CD8-positive, alpha-beta memory T cell (primary cell): ENCODE measurements around the gene CALB2. TPM values are rescaled to one million over a fixed set of nuclear protein-coding genes. Genes with fewer than 3 reads are reported as not detected.

ENCODE experiments used
- CTCF ChIA-PET: fragments of 350-600 bp; sonication (Branson Sonifier 250); formaldehyde crosslinking; loops from one replicate; lab custom pipeline; 2021; ENCODE audit warnings: antibody characterized with exemption; lab: Charles Lee
- POLR2A ChIA-PET: fragments of 350-600 bp; sonication (Branson Sonifier 250); formaldehyde crosslinking; loops from one replicate; lab custom pipeline; 2021; ENCODE audit warnings: antibody characterized with exemption; lab: Charles Lee
- DNase-seq, 5 donors: peaks; one replicate each; pipeline versions ENCODE4 v3.0.0 to v3.0.0-alpha.2; 2020 to 2022; ENCODE audit warnings: mixed read lengths in 1 of 5
- H3K27ac ChIP-seq: one replicate; pipeline ENCODE4 v1.7.0; 2013; ENCODE audit warnings: low read depth, mild to moderate bottlenecking, low read length, moderate library complexity
- H3K27me3 ChIP-seq: 2 replicates; pipeline ENCODE4 v1.7.0; 2013; ENCODE audit warnings: low read length, mild to moderate bottlenecking; ENCODE audit not compliant: insufficient read depth, poor library complexity, severe bottlenecking
- H3K36me3 ChIP-seq: 2 replicates; pipeline ENCODE4 v1.7.0; 2013; ENCODE audit warnings: mild to moderate bottlenecking, low read length, moderate library complexity; ENCODE audit not compliant: insufficient read depth
- H3K4me1 ChIP-seq: 2 replicates; pipeline ENCODE4 v1.7.0; 2013; ENCODE audit warnings: mild to moderate bottlenecking, low read length, moderate library complexity; ENCODE audit not compliant: insufficient read depth
- H3K4me3 ChIP-seq: 2 replicates; pipeline ENCODE4 v1.7.0; 2013; ENCODE audit warnings: mild to moderate bottlenecking, low read length
- H3K9me3 ChIP-seq: 2 replicates; pipeline ENCODE4 v1.7.0; 2013; ENCODE audit warnings: mild to moderate bottlenecking, low read length
- H3K27ac Mint-ChIP-seq, 8 donors: one replicate each; pipeline ENCODE4 v1.8.0; 2020 to 2021; ENCODE audit warnings: mixed read lengths in 8 of 8, mild to moderate bottlenecking in 6 of 8, inconsistent platforms in 3 of 8, moderate library complexity in 3 of 8
- H3K27me3 Mint-ChIP-seq, 2 donors: one replicate each; pipeline ENCODE4 v1.8.0; 2020 to 2021; ENCODE audit warnings: mixed read lengths in 2 of 2, mild to moderate bottlenecking in 1 of 2, moderate library complexity in 1 of 2
- H3K36me3 Mint-ChIP-seq, 3 donors: one replicate each; pipeline ENCODE4 v1.8.0; 2020 to 2021; ENCODE audit warnings: mixed read lengths in 3 of 3, inconsistent platforms in 1 of 3, mild to moderate bottlenecking in 1 of 3
- H3K4me1 Mint-ChIP-seq, 3 donors: one replicate each; pipeline ENCODE4 v1.8.0; 2020 to 2021; ENCODE audit warnings: mixed read lengths in 3 of 3, inconsistent platforms in 1 of 3, mild to moderate bottlenecking in 1 of 3
- H3K4me3 Mint-ChIP-seq, 7 donors: one replicate each; pipeline ENCODE4 v1.8.0; 2020 to 2021; ENCODE audit warnings: mixed read lengths in 7 of 7, mild to moderate bottlenecking in 6 of 7, moderate library complexity in 4 of 7, inconsistent platforms in 2 of 7
- H3K9me3 Mint-ChIP-seq, 5 donors: one replicate each; pipeline ENCODE4 v1.8.0; 2020 to 2022; ENCODE audit warnings: mixed read lengths in 5 of 5, mild to moderate bottlenecking in 3 of 5, moderate library complexity in 2 of 5, inconsistent platforms in 1 of 5
- polyA plus RNA-seq: library from polyadenylated mRNA; unstranded; fragments of 300-500 nt; fragmentation: Illumina TruSeq; gene quantifications from one replicate; pipeline ENCODE4 v1.2.3, GENCODE V29; 2021
- total RNA-seq, 2 experiments: library from RNA; stranded (reverse); gene quantifications; one replicate each; pipeline ENCODE4 v1.2.3, GENCODE V29; 2021

Gene CALB2
- total and polyA plus RNA-seq, 3 experiments from 2014 or later: not detected

DNA sequence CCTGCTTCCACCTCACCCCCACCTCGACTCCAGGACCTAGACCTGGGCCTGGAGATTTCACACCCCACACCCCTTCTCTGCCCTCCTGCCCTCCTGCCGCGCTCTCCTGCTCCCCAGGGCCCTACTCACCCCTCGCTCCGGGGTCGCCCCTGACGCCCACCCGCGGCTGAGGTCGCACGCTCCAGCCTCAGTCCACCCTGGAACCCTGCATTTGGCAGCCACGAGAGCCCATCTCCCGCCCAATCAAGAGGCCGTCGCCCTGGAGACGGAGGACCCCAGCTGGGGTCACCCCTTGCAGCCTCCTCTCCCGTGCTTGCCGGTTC is 67.2 kb downstream of the CALB2 start:
- H3K27me3 ChIP-seq: peaks cover 9% of the 10 kb centered on the region
- Mint-ChIP-seq H3K9me3 (peaks cover 0 to 3% (median 0%) of the 10 kb centered on the region in 5 donors), H3K4me3 (peak overlapping the region in 3 of 7 donors; percentile 74 to 85 (median 80)), H3K27me3 (peaks cover 16 to 29% of the 10 kb centered on the region in 2 donors), H3K4me1 (peaks cover 0 to 20% (median 12%) of the 10 kb centered on the region in 3 donors), H3K36me3 (peaks cover 0 to 1% (median 0%) of the 10 kb centered on the region in 3 donors), H3K27ac (peak overlapping the region in 2 of 8 donors; percentile 58 to 84)
- ChIA-PET POLR2A (no interaction called here), CTCF (interaction anchor here (1.4 to 2.3 kb wide), 3 partner anchors 13 to 139 kb away, joined by 3 to 8 read pairs (median 6); no protein-coding TSS in a partner anchor)
- no peak for DNase-seq
- H3K4me1 ChIP-seq: no peaks in the 10 kb centered on the region
- no peaks in the 10 kb centered on the region for H3K36me3 ChIP-seq
- no peak overlapping the region for H3K27ac ChIP-seq
- H3K9me3 ChIP-seq: no peaks in the 10 kb centered on the region
- no peak overlapping the region for H3K4me3 ChIP-seq

- POLR2A ChIA-PET: no interaction called here
These were observed 67.8 kb downstream of the CALB2 start for GRCh38 chr16:71426069-71426879.

GRCh38 chr16:71426880-71427615 is 68.5 kb downstream of the CALB2 start:
- no peak overlapping the region for H3K4me3 ChIP-seq
- Mint-ChIP-seq H3K4me1 (peaks cover 0 to 20% (median 12%) of the 10 kb centered on the region in 3 donors), H3K4me3 (peak overlapping the region in 3 of 7 donors; percentile 74 to 85 (median 80)), H3K27me3 (peaks cover 16 to 34% of the 10 kb centered on the region in 2 donors), H3K27ac (peak overlapping the region in 3 of 8 donors; percentile 84 to 90 (median 89)), H3K9me3 (peaks cover 0 to 3% (median 0%) of the 10 kb centered on the region in 5 donors), H3K36me3 (peaks cover 0 to 1% (median 0%) of the 10 kb centered on the region in 3 donors)
- no peaks in the 10 kb centered on the region for H3K9me3 ChIP-seq
- CTCF ChIA-PET: interaction anchor here (0.9 to 2.3 kb wide), 5 partner anchors 14 to 184 kb away, joined by 3 to 8 read pairs (median 3); no protein-coding TSS in a partner anchor
- H3K36me3 ChIP-seq: no peaks in the 10 kb centered on the region
- peaks cover 9% of the 10 kb centered on the region for H3K27me3 ChIP-seq
- DNase-seq: no peak
- POLR2A ChIA-PET: no interaction called here
- H3K27ac ChIP-seq: no peak overlapping the region
- H3K4me1 ChIP-seq: no peaks in the 10 kb centered on the region

More at GRCh38 chr16:71426069-71426879, 67.8 kb downstream of the CALB2 start:
- Mint-ChIP-seq H3K36me3 (peaks cover 0 to 1% (median 0%) of the 10 kb centered on the region in 3 donors), H3K27ac (peak overlapping the region in 3 of 8 donors; percentile 84 to 90 (median 89)), H3K4me3 (peak overlapping the region in 4 of 7 donors; percentile 2 to 85 (median 77)), H3K9me3 (peaks cover 0 to 3% (median 0%) of the 10 kb centered on the region in 5 donors), H3K4me1 (peaks cover 0 to 20% (median 12%) of the 10 kb centered on the region in 3 donors), H3K27me3 (peaks cover 16 to 30% of the 10 kb centered on the region in 2 donors)
- Histone ChIP-seq H3K9me3 (no peaks in the 10 kb centered on the region), H3K27ac (no peak overlapping the region), H3K4me3 (no peak overlapping the region), H3K4me1 (no peaks in the 10 kb centered on the region), H3K27me3 (peaks cover 9% of the 10 kb centered on the region), H3K36me3 (no peaks in the 10 kb centered on the region)
- DNase-seq: peak in 2 of 5 donors; percentile 75 to 84
- CTCF ChIA-PET: interaction anchor here (1.2 to 2.3 kb wide), 5 partner anchors 14 to 184 kb away, joined by 3 to 8 read pairs (median 3); no protein-coding TSS in a partner anchor

- POLR2A ChIA-PET: no interaction called here
- H3K9me3 ChIP-seq: no peaks in the 10 kb centered on the region
- H3K4me3 Mint-ChIP-seq: no peak overlapping the region
- peaks cover 0 to 3% (median 0%) of the 10 kb centered on the region in 5 donors for H3K9me3 Mint-ChIP-seq
- peaks cover 9% of the 10 kb centered on the region for H3K27me3 ChIP-seq
- peaks cover 0 to 20% (median 12%) of the 10 kb centered on the region in 3 donors for H3K4me1 Mint-ChIP-seq
- peaks cover 0 to 1% (median 0%) of the 10 kb centered on the region in 3 donors for H3K36me3 Mint-ChIP-seq
- no peak overlapping the region for H3K27ac Mint-ChIP-seq
- H3K27me3 Mint-ChIP-seq: peaks cover 12 to 38% of the 10 kb centered on the region in 2 donors
- H3K4me1 ChIP-seq: no peaks in the 10 kb centered on the region
- H3K4me3 ChIP-seq: no peak overlapping the region
- H3K27ac ChIP-seq: no peak overlapping the region
- CTCF ChIA-PET: interaction anchor here (1.4 kb wide), 1 partner anchor 16 kb away, joined by 3 read pairs; no protein-coding TSS in a partner anchor
- no peaks in the 10 kb centered on the region for H3K36me3 ChIP-seq
- DNase-seq: no peak
These were observed 69.9 kb downstream of the CALB2 start for GRCh38 chr16:71428385-71428784.

- DNase-seq: no peak
- Mint-ChIP-seq H3K9me3 (peaks cover 0 to 3% (median 0%) of the 10 kb centered on the region in 5 donors), H3K36me3 (peaks cover 0 to 1% (median 0%) of the 10 kb centered on the region in 3 donors), H3K4me3 (no peak overlapping the region), H3K27me3 (peaks cover 12 to 39% of the 10 kb centered on the region in 2 donors), H3K27ac (no peak overlapping the region), H3K4me1 (peaks cover 0 to 20% (median 12%) of the 10 kb centered on the region in 3 donors)
- H3K9me3 ChIP-seq: no peaks in the 10 kb centered on the region
- ChIA-PET POLR2A (interaction anchor here (0.7 kb wide), 1 partner anchor 33 kb away, joined by 3 read pairs; the partner anchor contains the start of gene ZNF23), CTCF (interaction anchor here (0.8 to 1.4 kb wide), 3 partner anchors 15 to 18 kb away, joined by 3 to 4 read pairs (median 3); no protein-coding TSS in a partner anchor)
- H3K4me3 ChIP-seq: no peak overlapping the region
- no peaks in the 10 kb centered on the region for H3K36me3 ChIP-seq
- peaks cover 9% of the 10 kb centered on the region for H3K27me3 ChIP-seq
- H3K27ac ChIP-seq: no peak overlapping the region
- H3K4me1 ChIP-seq: no peaks in the 10 kb centered on the region
These were observed 70.4 kb downstream of the CALB2 start for GRCh38 chr16:71428883-71429282.

DNA sequence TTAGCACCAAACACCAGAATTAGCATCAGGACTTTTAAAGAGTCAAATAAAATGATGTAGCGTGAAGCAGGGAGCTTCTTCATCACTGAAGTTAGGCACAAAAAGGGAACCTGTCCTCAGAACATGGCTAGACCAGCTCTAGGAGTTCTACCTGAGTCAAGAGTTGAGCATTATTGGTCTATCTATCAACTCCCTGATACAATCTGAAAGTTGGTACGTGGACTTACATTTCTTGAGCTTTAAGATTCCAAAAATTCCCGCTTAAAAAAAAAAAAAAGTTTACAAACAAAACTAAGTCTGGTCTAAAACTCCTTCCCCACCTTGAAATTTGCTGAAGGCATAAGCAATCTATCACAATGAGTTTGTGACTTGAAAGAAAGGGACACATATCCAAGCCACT is 71.1 kb downstream of the CALB2 start:
- no peak overlapping the region for H3K4me3 Mint-ChIP-seq
- H3K36me3 ChIP-seq: no peaks in the 10 kb centered on the region
- peaks cover 0 to 1% (median 0%) of the 10 kb centered on the region in 3 donors for H3K36me3 Mint-ChIP-seq
- peaks cover 0 to 3% (median 0%) of the 10 kb centered on the region in 5 donors for H3K9me3 Mint-ChIP-seq
- CTCF ChIA-PET: interaction anchor here (0.8 to 1.0 kb wide), 2 partner anchors 16 to 18 kb away, joined by 3 to 4 read pairs; no protein-coding TSS in a partner anchor
- no peak overlapping the region for H3K4me3 ChIP-seq
- H3K27ac ChIP-seq: no peak overlapping the region
- peaks cover 0 to 20% (median 12%) of the 10 kb centered on the region in 3 donors for H3K4me1 Mint-ChIP-seq
- H3K9me3 ChIP-seq: no peaks in the 10 kb centered on the region
- DNase-seq: no peak
- H3K4me1 ChIP-seq: no peaks in the 10 kb centered on the region
- peaks cover 4% of the 10 kb centered on the region for H3K27me3 ChIP-seq
- POLR2A ChIA-PET: interaction anchor here (0.7 kb wide), 1 partner anchor 33 kb away, joined by 3 read pairs; the partner anchor contains the start of gene ZNF23
- no peak overlapping the region for H3K27ac Mint-ChIP-seq
- peaks cover 9 to 38% of the 10 kb centered on the region in 2 donors for H3K27me3 Mint-ChIP-seq

DNA sequence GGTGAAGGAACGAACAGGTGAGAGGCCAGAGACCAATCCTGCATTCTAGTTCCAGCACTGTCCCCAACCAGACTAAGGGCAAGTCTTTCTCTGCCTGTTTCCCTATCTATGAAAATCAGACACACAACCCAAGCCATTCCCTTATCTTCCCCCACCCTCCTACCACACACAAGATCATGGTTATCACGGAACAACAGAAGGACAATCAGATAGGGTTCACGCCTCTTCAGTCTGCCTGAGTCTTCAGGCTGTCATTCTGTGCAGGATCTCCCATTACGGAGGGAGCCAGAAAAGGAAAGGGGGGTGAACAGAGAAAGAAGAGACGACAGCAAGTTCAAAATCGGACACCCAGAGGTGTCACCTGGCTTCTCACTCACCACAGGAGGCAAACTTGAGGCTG is 72.2 kb downstream of the CALB2 start:
- DNase-seq: no peak
- POLR2A ChIA-PET: no interaction called here
- Histone ChIP-seq H3K4me3 (no peak overlapping the region), H3K4me1 (no peaks in the 10 kb centered on the region), H3K27me3 (no peaks in the 10 kb centered on the region), H3K36me3 (no peaks in the 10 kb centered on the region), H3K9me3 (no peaks in the 10 kb centered on the region), H3K27ac (no peak overlapping the region)
- H3K27me3 Mint-ChIP-seq: peaks cover 5 to 31% of the 10 kb centered on the region in 2 donors
- CTCF ChIA-PET: interaction anchor here (1.2 kb wide), 1 partner anchor 70 kb away, joined by 3 read pairs; no protein-coding TSS in a partner anchor
- H3K4me1 Mint-ChIP-seq: peaks cover 0 to 16% (median 9%) of the 10 kb centered on the region in 3 donors
- peaks cover 0 to 3% (median 0%) of the 10 kb centered on the region in 5 donors for H3K9me3 Mint-ChIP-seq
- H3K27ac Mint-ChIP-seq: no peak overlapping the region
- H3K36me3 Mint-ChIP-seq: peaks cover 0 to 1% (median 0%) of the 10 kb centered on the region in 3 donors
- no peak overlapping the region for H3K4me3 Mint-ChIP-seq
